ENCODE data around the gene TXNRD2. TPM values are rescaled to one million over a fixed set of nuclear protein-coding genes. Genes with fewer than 3 reads are reported as not detected.

TXNRD2 gene
- total RNA-seq, 1 experiment from 2014 or later: 7.0 TPM

- Histone ChIP-seq H2AFZ (ENCODE audit: low read length) (no peak overlapping the region), H3K4me1 (ENCODE audit: low read length) (peaks cover 5% of the 10 kb centered on the region), H3K27ac (ENCODE audit: low read length) (no peak overlapping the region), H3K9ac (ENCODE audit: low read length) (no peak overlapping the region), H3K9me3 (ENCODE audit: low read length) (no peaks in the 10 kb centered on the region), H3K4me2 (ENCODE audit: low read depth, low read length, poor library complexity, severe bottlenecking) (no peak overlapping the region), H4K20me1 (ENCODE audit: insufficient read depth, low read depth, low read length) (peaks cover 34% of the 10 kb centered on the region), H3K27me3 (ENCODE audit: low read length) (no peaks in the 10 kb centered on the region), H3K4me3 (ENCODE audit: low read length) (no peak overlapping the region), H3K36me3 (ENCODE audit: insufficient read depth, low read length) (no peaks in the 10 kb centered on the region), H3K79me2 (ENCODE audit: low read length) (no peaks in the 10 kb centered on the region), H3K9me2 (replicated peaks; ENCODE audit: insufficient read depth, low read length) (no peaks in the 10 kb centered on the region)
- DNase-seq: no peak
Measured at GRCh38 chr22:19987394-19988306, 46.0 kb upstream of the TXNRD2 start.

- no peaks in the 10 kb centered on the region for H3K36me3 ChIP-seq (ENCODE audit: insufficient read depth, low read length)
Measured at GRCh38 chr22:19986410-19987341, 45.1 kb upstream of the TXNRD2 start.

GRCh38 chr22:19986011-19986409 is 44.4 kb upstream of the TXNRD2 start:
- peaks cover 5% of the 10 kb centered on the region for H3K4me1 ChIP-seq (ENCODE audit: low read length)
- no peak for DNase-seq
- H3K79me2 ChIP-seq (ENCODE audit: low read length): no peaks in the 10 kb centered on the region
- no peaks in the 10 kb centered on the region for H3K27me3 ChIP-seq (ENCODE audit: low read length)
- H2AFZ ChIP-seq (ENCODE audit: low read length): no peak overlapping the region
- peaks cover 34% of the 10 kb centered on the region for H4K20me1 ChIP-seq (ENCODE audit: insufficient read depth, low read depth, low read length)
- H3K4me3 ChIP-seq (ENCODE audit: low read length): no peak overlapping the region
- no peaks in the 10 kb centered on the region for H3K9me2 ChIP-seq (replicated peaks; ENCODE audit: insufficient read depth, low read length)
- H3K27ac ChIP-seq (ENCODE audit: low read length): no peak overlapping the region
- H3K9me3 ChIP-seq (ENCODE audit: low read length): no peaks in the 10 kb centered on the region
- H3K36me3 ChIP-seq (ENCODE audit: insufficient read depth, low read length): no peaks in the 10 kb centered on the region
- H3K9ac ChIP-seq (ENCODE audit: low read length): no peak overlapping the region
- H3K4me2 ChIP-seq (ENCODE audit: low read depth, low read length, poor library complexity, severe bottlenecking): no peak overlapping the region

More at GRCh38 chr22:19986410-19987341, 45.1 kb upstream of the TXNRD2 start:
- peak overlapping the region; percentile 59; the same call in 1 of the 2 replicates for H3K4me3 ChIP-seq (ENCODE audit: low read length)
- peak; percentile 81 for DNase-seq
- no peaks in the 10 kb centered on the region for H3K9me3 ChIP-seq (ENCODE audit: low read length)
- peaks cover 5% of the 10 kb centered on the region for H3K4me1 ChIP-seq (ENCODE audit: low read length)
- no peak overlapping the region for H2AFZ ChIP-seq (ENCODE audit: low read length)
- no peaks in the 10 kb centered on the region for H3K27me3 ChIP-seq (ENCODE audit: low read length)
- no peaks in the 10 kb centered on the region for H3K79me2 ChIP-seq (ENCODE audit: low read length)
- no peak overlapping the region for H3K27ac ChIP-seq (ENCODE audit: low read length)
- H3K4me2 ChIP-seq (ENCODE audit: low read depth, low read length, poor library complexity, severe bottlenecking): peak overlapping the region; percentile 75
- peaks cover 34% of the 10 kb centered on the region for H4K20me1 ChIP-seq (ENCODE audit: insufficient read depth, low read depth, low read length)
- no peaks in the 10 kb centered on the region for H3K9me2 ChIP-seq (replicated peaks; ENCODE audit: insufficient read depth, low read length)
- peak overlapping the region; percentile 45 for H3K9ac ChIP-seq (ENCODE audit: low read length)

- no peak overlapping the region for H3K4me3 ChIP-seq (ENCODE audit: low read length)
- H3K79me2 ChIP-seq (ENCODE audit: low read length): no peaks in the 10 kb centered on the region
- no peak overlapping the region for H3K27ac ChIP-seq (ENCODE audit: low read length)
- no peak overlapping the region for H3K9ac ChIP-seq (ENCODE audit: low read length)
- no peak overlapping the region for H3K4me2 ChIP-seq (ENCODE audit: low read depth, low read length, poor library complexity, severe bottlenecking)
- no peaks in the 10 kb centered on the region for H3K36me3 ChIP-seq (ENCODE audit: insufficient read depth, low read length)
- peaks cover 34% of the 10 kb centered on the region for H4K20me1 ChIP-seq (ENCODE audit: insufficient read depth, low read depth, low read length)
- no peaks in the 10 kb centered on the region for H3K9me2 ChIP-seq (replicated peaks; ENCODE audit: insufficient read depth, low read length)
- H3K9me3 ChIP-seq (ENCODE audit: low read length): no peaks in the 10 kb centered on the region
- H2AFZ ChIP-seq (ENCODE audit: low read length): no peak overlapping the region
- H3K27me3 ChIP-seq (ENCODE audit: low read length): no peaks in the 10 kb centered on the region
- no peak for DNase-seq
- peaks cover 5% of the 10 kb centered on the region for H3K4me1 ChIP-seq (ENCODE audit: low read length)
Measured at GRCh38 chr22:19984851-19985811, 43.5 kb upstream of the TXNRD2 start.

- H3K79me2 ChIP-seq (ENCODE audit: low read length): no peaks in the 10 kb centered on the region
- H3K4me3 ChIP-seq (ENCODE audit: low read length): no peak overlapping the region
- no peak overlapping the region for H3K4me2 ChIP-seq (ENCODE audit: low read depth, low read length, poor library complexity, severe bottlenecking)
- no peaks in the 10 kb centered on the region for H3K27me3 ChIP-seq (ENCODE audit: low read length)
- H4K20me1 ChIP-seq (ENCODE audit: insufficient read depth, low read depth, low read length): peaks cover 34% of the 10 kb centered on the region
- DNase-seq: no peak
- no peaks in the 10 kb centered on the region for H3K9me3 ChIP-seq (ENCODE audit: low read length)
- no peaks in the 10 kb centered on the region for H3K36me3 ChIP-seq (ENCODE audit: insufficient read depth, low read length)
- H3K9me2 ChIP-seq (replicated peaks; ENCODE audit: insufficient read depth, low read length): no peaks in the 10 kb centered on the region
- H3K27ac ChIP-seq (ENCODE audit: low read length): no peak overlapping the region
- no peak overlapping the region for H2AFZ ChIP-seq (ENCODE audit: low read length)
- H3K9ac ChIP-seq (ENCODE audit: low read length): no peak overlapping the region
- H3K4me1 ChIP-seq (ENCODE audit: low read length): peaks cover 5% of the 10 kb centered on the region
Measured at GRCh38 chr22:19984201-19984753, 42.7 kb upstream of the TXNRD2 start.

GRCh38 chr22:19983741-19984140 is 42.1 kb upstream of the TXNRD2 start:
- H3K4me2 ChIP-seq (ENCODE audit: low read depth, low read length, poor library complexity, severe bottlenecking): no peak overlapping the region
- H3K4me3 ChIP-seq (ENCODE audit: low read length): no peak overlapping the region
- H3K27ac ChIP-seq (ENCODE audit: low read length): no peak overlapping the region
- H3K4me1 ChIP-seq (ENCODE audit: low read length): peaks cover 5% of the 10 kb centered on the region
- H3K9ac ChIP-seq (ENCODE audit: low read length): no peak overlapping the region
- H3K27me3 ChIP-seq (ENCODE audit: low read length): no peaks in the 10 kb centered on the region
- H2AFZ ChIP-seq (ENCODE audit: low read length): no peak overlapping the region
- no peaks in the 10 kb centered on the region for H3K9me2 ChIP-seq (replicated peaks; ENCODE audit: insufficient read depth, low read length)
- peaks cover 34% of the 10 kb centered on the region for H4K20me1 ChIP-seq (ENCODE audit: insufficient read depth, low read depth, low read length)
- H3K79me2 ChIP-seq (ENCODE audit: low read length): no peaks in the 10 kb centered on the region
- H3K36me3 ChIP-seq (ENCODE audit: insufficient read depth, low read length): no peaks in the 10 kb centered on the region
- DNase-seq: no peak
- H3K9me3 ChIP-seq (ENCODE audit: low read length): no peaks in the 10 kb centered on the region

- Histone ChIP-seq H3K4me1 (ENCODE audit: low read length) (peaks cover 5% of the 10 kb centered on the region), H3K36me3 (ENCODE audit: insufficient read depth, low read length) (no peaks in the 10 kb centered on the region)
Measured at GRCh38 chr22:19982991-19983578, 41.5 kb upstream of the TXNRD2 start.

More at GRCh38 chr22:19982991-19983578, 41.5 kb upstream of the TXNRD2 start:
- no peaks in the 10 kb centered on the region for H3K9me3 ChIP-seq (ENCODE audit: low read length)
- H3K27ac ChIP-seq (ENCODE audit: low read length): no peak overlapping the region
- H2AFZ ChIP-seq (ENCODE audit: low read length): no peak overlapping the region
- H3K9ac ChIP-seq (ENCODE audit: low read length): no peak overlapping the region
- no peak for DNase-seq
- no peak overlapping the region for H3K4me2 ChIP-seq (ENCODE audit: low read depth, low read length, poor library complexity, severe bottlenecking)
- H3K9me2 ChIP-seq (replicated peaks; ENCODE audit: insufficient read depth, low read length): no peaks in the 10 kb centered on the region
- H4K20me1 ChIP-seq (ENCODE audit: insufficient read depth, low read depth, low read length): peaks cover 34% of the 10 kb centered on the region
- no peak overlapping the region for H3K4me3 ChIP-seq (ENCODE audit: low read length)
- no peaks in the 10 kb centered on the region for H3K79me2 ChIP-seq (ENCODE audit: low read length)
- no peaks in the 10 kb centered on the region for H3K27me3 ChIP-seq (ENCODE audit: low read length)

Measured in Karpas-422 (cell line).